Glutamatergic neuron (in vitro differentiated cells): ENCODE measurements around the gene APOBEC3H. TPM values are rescaled to one million over a fixed set of nuclear protein-coding genes. Genes with fewer than 3 reads are reported as not detected.
"Not testable (repeated sequence)": the region's sequence is repeated elsewhere in the genome, so short reads cannot be mapped to it uniquely, and the experiment has no call there.

Source experiments
- DNase-seq: peaks from one replicate; pipeline ENCODE4 v3.0.0; 2022
- H3K27ac Mint-ChIP-seq: one replicate; pipeline ENCODE4 v1.8.0; 2020; ENCODE audit warnings: mild to moderate bottlenecking, mixed read lengths, inconsistent platforms; ENCODE audit not compliant: unreplicated experiment
- H3K27me3 Mint-ChIP-seq: one replicate; pipeline ENCODE4 v1.8.0; 2020; ENCODE audit warnings: mild to moderate bottlenecking, moderate library complexity, mixed read lengths, inconsistent platforms; ENCODE audit not compliant: unreplicated experiment
- H3K36me3 Mint-ChIP-seq: one replicate; pipeline ENCODE4 v1.8.0; 2020; ENCODE audit warnings: mild to moderate bottlenecking, mixed read lengths, inconsistent platforms; ENCODE audit not compliant: unreplicated experiment
- H3K4me1 Mint-ChIP-seq: one replicate; pipeline ENCODE4 v1.8.0; 2020; ENCODE audit warnings: mild to moderate bottlenecking, low read depth, mixed read lengths, inconsistent platforms; ENCODE audit not compliant: unreplicated experiment
- H3K4me3 Mint-ChIP-seq: one replicate; pipeline ENCODE4 v1.8.0; 2020; ENCODE audit warnings: mild to moderate bottlenecking, mixed read lengths, inconsistent platforms; ENCODE audit not compliant: unreplicated experiment
- H3K9me3 Mint-ChIP-seq: one replicate; pipeline ENCODE4 v1.8.0; 2020; ENCODE audit warnings: mild to moderate bottlenecking, moderate library complexity, mixed read lengths, inconsistent platforms; ENCODE audit not compliant: unreplicated experiment
- CTCF ChIP-seq: fragments of 200-600 bp; sonication (generic); IDR thresholded peaks from one replicate; pipeline ENCODE4 v1.5.0; 2021; ENCODE audit not compliant: partially characterized antibody, unreplicated experiment
- total RNA-seq: library from RNA; stranded (reverse); fragmentation: NEBNext Ultra II Directional; extraction: Animal tissue kit (Norgen Biotek cat#: 25700); gene quantifications from one replicate; pipeline ENCODE4 v1.2.1, GENCODE V29; 2021; ENCODE audit not compliant: unreplicated experiment

The APOBEC3H gene
- total RNA-seq, 1 donor from 2014 or later: not detected

GRCh38 chr22:39068033-39068785, 28.8 kb upstream of the APOBEC3H start:
- TF ChIP-seq CTCF: no peak
- H3K4me1 Mint-ChIP-seq: no peaks in the 10 kb centered on the region
- no peak overlapping the region for H3K27ac Mint-ChIP-seq
- no peak for DNase-seq
- H3K27me3 Mint-ChIP-seq: peaks cover 3% of the 10 kb centered on the region
- no peaks in the 10 kb centered on the region for H3K36me3 Mint-ChIP-seq
- no peaks in the 10 kb centered on the region for H3K9me3 Mint-ChIP-seq
- H3K4me3 Mint-ChIP-seq: no peak overlapping the region

GRCh38 chr22:39070186-39070585, 26.9 kb upstream of the APOBEC3H start:
- H3K36me3 Mint-ChIP-seq: no peaks in the 10 kb centered on the region
- TF ChIP-seq CTCF: no peak
- H3K4me1 Mint-ChIP-seq: no peaks in the 10 kb centered on the region
- H3K9me3 Mint-ChIP-seq: no peaks in the 10 kb centered on the region
- peaks cover 3% of the 10 kb centered on the region for H3K27me3 Mint-ChIP-seq
- H3K4me3 Mint-ChIP-seq: no peak overlapping the region
- H3K27ac Mint-ChIP-seq: no peak overlapping the region
- no peak for DNase-seq

DNA sequence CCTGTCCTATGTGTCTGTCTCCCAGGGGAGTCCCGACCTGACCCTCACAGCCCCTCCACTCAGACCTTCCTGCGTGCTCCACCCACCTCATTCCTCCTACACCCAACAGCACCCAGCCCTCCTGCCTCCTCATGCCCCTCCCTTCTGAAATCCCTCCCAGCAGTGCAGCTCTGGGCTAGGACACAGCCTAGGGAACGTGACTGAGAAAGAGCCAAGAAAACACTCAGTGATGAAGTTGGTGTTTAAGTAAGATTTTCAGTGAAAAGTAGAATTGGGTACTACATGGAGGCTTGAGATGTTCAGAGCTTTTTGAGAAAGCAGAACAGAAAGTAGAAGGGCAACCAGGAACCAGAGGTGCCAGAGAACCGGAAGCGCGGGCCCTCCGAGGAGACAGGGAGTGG, 24.5 kb upstream of the APOBEC3H start:
- H3K27me3 Mint-ChIP-seq, H3K36me3 Mint-ChIP-seq, DNase-seq, H3K4me1 Mint-ChIP-seq, H3K4me3 Mint-ChIP-seq, H3K27ac Mint-ChIP-seq, H3K9me3 Mint-ChIP-seq: not testable (repeated sequence)

DNA sequence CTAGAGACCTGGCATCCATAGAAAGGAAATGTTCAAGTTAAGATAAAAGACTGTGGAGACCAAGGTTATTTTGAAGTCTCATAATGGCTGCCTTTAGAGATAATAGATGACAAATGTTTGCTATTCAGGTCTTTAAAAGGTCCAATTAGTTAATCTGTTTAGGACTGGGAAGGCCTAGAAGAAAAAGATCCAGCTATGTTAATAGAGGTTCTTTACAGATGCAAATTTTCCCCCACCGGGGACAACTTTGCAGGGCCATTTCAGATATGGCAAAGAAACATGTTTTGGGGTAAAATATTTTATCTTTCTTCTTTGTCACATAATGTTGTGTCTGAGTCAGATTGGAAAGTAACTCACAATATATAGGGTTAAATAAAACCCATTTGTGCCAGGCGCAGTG, 23.1 kb upstream of the APOBEC3H start:
- Mint-ChIP-seq H3K4me1 (peaks cover 6% of the 10 kb centered on the region), H3K9me3 (no peaks in the 10 kb centered on the region), H3K27ac (no peak overlapping the region), H3K36me3 (no peaks in the 10 kb centered on the region), H3K27me3 (peaks cover 6% of the 10 kb centered on the region), H3K4me3 (no peak overlapping the region)
- no peak for DNase-seq
- TF ChIP-seq CTCF: no peak

GRCh38 chr22:39076155-39077025, 20.7 kb upstream of the APOBEC3H start:
- H3K4me1 Mint-ChIP-seq, H3K36me3 Mint-ChIP-seq, H3K9me3 Mint-ChIP-seq, DNase-seq, H3K27me3 Mint-ChIP-seq: not testable (repeated sequence)
- H3K4me3 Mint-ChIP-seq: peak overlapping the region; percentile 78
- H3K27ac Mint-ChIP-seq: peak overlapping the region; percentile 29

- peak within 1 kb of the TSS; percentile 78 for H3K4me3 Mint-ChIP-seq
- not testable (repeated sequence) for DNase-seq, H3K36me3 Mint-ChIP-seq, H3K9me3 Mint-ChIP-seq, H3K4me1 Mint-ChIP-seq
- H3K27me3 Mint-ChIP-seq: peaks cover 11% of the 10 kb centered on the region
- H3K27ac Mint-ChIP-seq: peak within 1 kb of the TSS; percentile 29
Measured at GRCh38 chr22:39077026-39077840, 19.8 kb upstream of the APOBEC3H start, which contains the start of gene APOBEC3G. Gene APOBEC3G (plus strand): TSS chr22:39077275. CDS start chr22:39077362, 87 bp downstream.

GRCh38 chr22:39077912-39078311, 19.1 kb upstream of the APOBEC3H start:
- H3K27ac Mint-ChIP-seq, H3K9me3 Mint-ChIP-seq, DNase-seq, H3K4me3 Mint-ChIP-seq, H3K36me3 Mint-ChIP-seq, H3K4me1 Mint-ChIP-seq: not testable (repeated sequence)
- peaks cover 11% of the 10 kb centered on the region for H3K27me3 Mint-ChIP-seq
